Stimulated activated CD4-positive, alpha-beta T cell treated with anti-CD3 and anti-CD28 coated beads, TNF-alpha, amount 100 ng/mL, for 1 hour (primary cell): ENCODE measurements around the gene HEMK1.
A peak's percentile ranks its signal among the peaks of the same experiment; 100 is the strongest.

ENCODE experiments used
- DNase-seq, 3 donors: peaks; one replicate each; pipeline ENCODE4 v3.0.0-alpha.2; 2020; ENCODE audit warnings: low read depth in 3 of 3, low spot score in 1 of 3

HEMK1 gene

DNA sequence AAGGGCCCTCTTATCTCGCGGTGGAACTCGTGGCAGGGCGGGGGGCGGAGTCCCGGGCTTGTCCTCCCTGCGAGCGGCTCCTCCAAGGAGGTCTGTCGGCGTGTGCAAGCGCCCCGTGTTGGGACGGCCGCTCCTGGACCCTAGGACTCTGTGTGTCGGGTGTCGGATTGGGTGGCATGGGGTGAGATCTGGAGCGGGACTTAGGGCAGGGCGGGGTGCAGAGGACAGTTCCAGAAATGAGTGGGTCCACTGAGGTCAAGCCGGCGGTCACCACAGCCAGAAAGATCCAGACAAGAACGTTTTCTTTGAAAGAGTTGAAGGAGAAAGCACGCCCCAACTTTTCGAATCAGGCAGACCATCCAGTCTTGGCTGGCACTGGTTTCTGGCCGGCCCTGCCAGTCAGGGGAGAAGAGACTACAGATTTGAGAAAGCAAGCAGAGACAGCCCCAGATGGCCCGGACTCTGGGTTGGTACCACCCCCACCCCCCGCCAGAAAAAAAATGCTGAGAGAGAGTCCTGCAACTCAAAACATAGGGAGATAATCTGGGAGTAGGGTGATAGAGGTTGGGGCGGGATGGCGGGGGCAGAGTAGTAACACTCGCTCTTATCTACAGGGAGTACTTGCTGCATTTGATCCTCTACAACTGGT is 43.0 kb downstream of the HEMK1 start:
- DNase-seq, result no peak

DNA sequence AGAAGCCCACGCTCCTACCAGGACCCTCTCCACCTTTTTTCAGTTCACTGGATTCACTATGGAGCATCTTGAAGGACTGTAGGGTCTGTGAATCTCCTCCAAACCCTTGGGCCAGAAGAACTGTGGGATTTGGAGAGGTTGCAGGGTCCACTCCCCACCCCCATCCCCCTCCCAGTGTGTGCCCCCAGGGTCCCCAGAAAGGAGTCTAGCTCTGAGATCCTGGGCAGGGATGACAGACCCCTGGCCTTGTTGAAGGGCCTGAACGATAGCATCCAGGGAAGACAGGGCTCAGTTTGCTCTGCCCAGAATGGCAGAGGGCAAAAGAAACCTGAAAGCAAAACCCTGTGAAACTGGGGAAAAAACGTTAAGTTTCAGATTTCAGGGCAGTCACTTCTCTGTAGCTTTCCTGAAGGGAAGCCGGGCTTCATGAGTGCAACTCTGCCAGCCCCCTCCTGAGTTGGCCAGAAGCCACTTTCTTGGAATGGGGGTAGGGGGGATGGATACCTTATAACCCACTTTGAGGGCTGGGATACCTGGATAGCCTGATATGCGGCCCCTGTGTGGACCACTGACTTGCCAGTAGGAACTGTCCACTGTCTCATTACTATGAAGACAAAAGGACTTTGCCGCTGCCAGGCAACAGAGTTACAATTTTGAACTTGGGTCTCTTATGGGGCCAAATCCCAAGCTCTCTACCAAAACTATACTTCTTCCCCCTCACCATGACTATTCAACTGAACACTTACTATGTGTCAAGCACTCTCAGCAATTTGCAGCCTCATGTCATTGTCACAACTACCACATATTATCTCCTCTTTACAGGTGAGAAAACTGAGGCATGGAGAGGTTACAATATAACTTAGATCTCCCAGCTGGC is 43.9 kb downstream of the HEMK1 start:
- DNase-seq, result no peak

DNA sequence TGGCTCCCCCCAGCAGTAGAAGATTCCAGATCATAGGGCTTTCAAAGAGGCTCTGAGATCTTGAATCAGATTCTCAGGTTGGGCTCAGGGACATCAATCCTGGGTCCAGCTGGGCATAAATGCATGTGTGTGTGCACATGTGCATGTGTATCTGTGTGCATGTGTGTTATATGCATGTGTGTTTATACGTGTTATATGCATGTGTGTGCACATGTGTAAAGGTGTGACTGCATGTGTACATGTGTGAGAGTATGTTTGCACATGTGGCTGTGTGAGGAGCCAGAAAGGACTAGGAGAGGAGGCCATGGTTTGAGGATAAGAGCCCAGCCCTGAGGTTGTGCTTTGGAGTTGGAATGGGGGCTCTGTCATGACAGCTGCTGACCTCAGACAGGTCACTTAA is 45.9 kb downstream of the HEMK1 start:
- no peak for DNase-seq

DNA sequence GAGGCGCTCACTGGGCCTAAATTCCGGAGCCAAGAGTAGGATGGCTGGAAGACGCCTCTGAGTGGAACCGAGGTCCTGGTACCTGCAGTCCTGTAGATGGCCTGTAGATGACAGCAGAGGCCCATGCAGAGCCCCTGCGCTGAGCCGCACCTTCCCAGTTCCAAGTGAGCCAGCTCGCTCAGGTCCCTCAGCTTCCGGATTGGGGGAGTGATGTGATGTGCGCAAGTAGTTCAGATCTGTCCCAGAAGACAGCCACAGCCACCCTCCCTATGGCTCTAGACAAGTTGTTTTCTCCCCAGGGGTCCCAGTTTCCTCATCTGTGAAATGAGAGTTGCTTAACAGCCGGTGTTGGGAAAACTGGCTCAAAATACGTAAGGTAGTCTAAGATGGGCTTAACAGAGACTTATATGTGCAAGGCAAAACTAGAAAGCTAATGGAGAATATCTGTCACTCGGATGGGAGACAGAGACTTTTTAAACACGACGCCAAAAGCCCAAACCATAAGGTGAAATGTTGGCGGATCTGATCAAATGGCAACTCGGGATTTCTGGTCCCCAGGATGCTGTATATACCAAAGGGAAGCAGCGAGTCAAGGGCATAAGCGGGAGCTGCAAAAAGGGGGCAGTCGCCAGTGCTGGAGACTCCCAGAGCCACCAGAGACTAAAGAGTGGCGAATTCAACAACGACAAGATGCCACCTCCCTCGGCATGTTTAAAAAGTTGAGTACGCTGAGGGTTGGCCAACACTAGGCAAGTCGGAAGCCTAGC is 46.9 kb downstream of the HEMK1 start:
- DNase-seq, result peak; percentile 61 to 69 (median 65)

DNA sequence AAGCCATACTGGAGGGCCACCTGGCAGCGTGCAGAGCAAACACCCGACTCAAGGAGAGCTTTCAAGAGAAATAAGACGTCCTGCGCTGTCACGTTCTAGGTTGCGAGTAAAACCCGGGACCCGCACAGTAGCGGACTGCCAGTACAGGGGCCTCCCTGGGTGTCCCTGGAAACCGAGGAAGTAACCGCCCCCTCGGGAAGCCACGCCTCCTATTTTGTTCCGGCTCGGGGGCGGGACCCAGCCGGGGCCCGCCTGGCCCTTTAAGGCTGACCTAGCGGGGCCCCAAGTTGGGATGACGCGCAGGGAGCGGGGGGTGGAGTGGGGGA is 47.4 kb downstream of the HEMK1 start:
- DNase-seq, result peak; percentile 85 to 95 (median 86)

DNA sequence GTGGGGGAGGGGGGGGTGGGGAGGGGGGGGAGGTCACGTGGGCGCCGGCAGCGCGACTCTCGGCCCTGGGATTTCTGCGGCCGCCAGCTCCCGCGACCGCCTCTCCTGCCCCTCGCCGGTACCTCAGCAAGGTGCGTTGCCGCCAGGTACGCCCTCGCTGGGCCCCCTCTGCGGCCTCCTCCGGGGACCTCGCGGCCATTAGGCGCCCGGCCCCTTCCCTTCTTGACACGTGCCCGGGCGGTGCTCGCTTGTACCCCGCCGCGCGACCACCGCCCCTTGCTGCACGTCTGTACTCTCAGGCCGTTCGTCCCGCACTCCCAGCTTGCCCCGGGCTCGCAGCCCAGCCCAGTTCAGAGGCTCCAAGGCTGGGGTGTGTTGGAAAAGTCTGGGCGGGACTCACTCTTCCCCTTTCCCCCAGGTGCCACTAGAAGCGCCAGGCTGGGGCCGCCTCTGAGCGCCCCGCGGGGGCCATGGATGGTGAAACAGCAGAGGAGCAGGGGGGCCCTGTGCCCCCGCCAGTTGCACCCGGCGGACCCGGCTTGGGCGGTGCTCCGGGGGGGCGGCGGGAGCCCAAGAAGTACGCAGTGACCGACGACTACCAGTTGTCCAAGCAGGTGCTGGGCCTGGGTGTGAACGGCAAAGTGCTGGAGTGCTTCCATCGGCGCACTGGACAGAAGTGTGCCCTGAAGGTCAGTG is 47.9 kb downstream of the HEMK1 start, which contains the start of gene MAPKAPK3:
Gene MAPKAPK3, plus strand, starts transcription at position 56 of the 696 bp plus-strand sequence. Its CDS starts 415 bp downstream, at position 471.
- DNase-seq, result peak in 1 of 3 donors; percentile 33

DNA sequence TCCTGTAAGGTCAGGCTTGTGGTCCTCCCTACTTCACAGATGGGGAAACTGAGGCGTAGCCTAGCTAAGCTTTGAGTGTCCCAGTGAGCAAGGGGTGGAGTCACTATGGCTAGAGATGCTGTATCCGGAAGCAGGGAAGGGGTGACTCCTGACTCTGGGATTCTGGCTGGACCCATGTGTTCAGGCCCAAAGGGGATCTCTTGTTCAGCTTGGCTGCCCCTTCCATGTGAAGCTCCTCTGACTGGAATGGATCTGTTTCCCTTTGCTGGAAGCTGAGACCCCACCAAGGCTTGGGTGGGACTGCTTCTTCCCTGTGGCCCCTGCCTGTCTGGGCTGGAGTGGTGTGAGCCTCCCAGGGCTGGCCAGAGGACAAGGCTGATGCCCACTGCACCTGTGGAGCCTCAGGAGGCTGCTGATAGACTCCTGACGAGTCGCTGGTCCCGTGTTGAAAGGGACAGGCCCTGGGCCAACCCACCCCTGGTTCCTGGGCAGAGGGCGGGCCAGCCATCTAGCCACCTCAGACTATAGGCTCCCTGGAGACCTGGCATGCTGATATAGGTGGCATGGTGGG is 48.7 kb downstream of the HEMK1 start:
- DNase-seq, result no peak

DNA sequence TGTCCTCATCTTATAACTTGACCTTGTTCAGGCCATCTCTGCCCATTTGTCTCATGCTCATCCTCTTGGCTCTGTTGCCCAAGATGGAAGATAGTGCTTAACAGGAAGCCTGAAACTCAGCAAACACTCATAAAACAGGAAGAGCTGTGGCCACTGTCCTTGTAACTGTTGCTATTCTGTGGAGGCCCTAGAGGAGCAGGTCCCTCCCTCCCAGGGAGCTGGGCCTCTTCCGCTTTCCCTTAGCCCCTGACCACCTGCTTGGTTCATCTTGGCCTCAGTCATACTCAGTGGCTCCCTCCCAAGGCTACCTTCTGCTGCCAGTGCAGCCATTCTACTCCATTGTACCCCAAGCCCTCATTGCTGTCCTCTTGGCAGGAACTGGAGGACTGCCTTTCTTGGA is 51.1 kb downstream of the HEMK1 start:
- DNase-seq, result no peak

DNA sequence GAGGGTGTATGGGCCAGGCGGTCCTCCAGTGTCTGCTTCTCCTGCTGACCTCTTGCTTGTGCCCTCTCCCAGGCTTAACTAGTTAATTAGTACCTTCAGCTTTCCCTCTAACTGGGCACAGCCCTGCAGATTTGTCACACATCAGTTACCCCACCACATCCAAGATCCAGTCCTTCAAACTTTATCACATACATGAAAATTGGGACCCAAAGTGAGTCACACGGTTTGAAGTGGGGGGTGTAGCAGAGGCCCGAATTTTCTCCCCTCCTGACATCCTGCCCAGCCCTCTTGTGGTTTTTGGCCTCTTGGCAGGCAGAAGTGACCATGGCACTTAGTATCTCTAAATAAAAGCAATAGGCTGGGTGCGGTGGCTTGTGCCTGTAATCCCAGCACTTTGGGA is 51.5 kb downstream of the HEMK1 start:
- DNase-seq, result no peak

DNA sequence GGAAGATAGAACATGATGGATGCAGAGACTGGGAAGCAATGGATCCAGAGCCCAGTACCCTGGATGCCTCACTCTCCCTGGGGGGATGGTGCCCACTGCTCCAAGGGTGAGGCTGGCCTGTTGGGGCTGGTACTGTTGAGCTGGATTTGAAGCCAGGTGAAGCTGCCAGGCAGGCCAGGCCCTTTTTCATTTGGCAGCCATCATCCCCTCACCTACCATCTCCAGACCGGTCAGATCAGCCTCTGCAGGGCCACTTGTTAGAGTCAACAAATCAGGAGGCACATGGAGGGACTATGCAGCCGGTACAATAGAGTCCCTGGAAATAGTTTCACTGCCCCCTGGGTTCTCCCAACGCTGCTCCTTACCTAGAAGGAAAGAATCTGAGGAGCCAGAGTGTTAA is 53.6 kb downstream of the HEMK1 start:
- DNase-seq, result no peak

DNA sequence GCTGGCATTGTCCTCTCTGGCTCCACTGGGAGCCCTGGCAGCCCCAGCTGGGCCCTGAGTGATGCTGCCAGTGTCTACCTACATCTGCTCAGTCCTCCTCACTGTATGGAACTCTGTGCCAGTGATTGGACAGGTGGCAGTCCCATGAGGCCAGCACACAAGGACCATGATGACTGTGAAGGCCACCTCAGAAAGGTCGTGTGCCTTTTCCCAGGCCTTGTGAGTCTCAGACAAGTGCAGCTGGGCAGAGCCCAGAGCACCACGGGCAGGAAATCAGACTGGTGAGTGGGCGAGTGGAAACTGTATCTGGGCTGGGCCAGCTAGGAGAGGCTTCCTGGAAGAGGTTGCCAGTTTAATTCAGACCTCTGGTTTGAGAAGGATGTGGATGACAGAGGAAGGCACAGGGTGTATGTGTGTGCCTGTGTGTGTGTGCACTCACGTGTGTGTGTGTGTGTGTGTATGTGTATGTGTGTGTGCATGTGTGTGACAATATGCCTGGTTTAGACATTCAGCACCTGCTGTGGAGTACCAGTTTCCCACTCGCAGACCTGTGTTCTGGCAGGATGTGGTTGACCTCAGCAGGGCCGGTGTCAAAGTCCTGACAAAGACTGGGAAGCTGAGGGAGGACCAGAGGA is 54.6 kb downstream of the HEMK1 start:
- DNase-seq, result no peak

DNA sequence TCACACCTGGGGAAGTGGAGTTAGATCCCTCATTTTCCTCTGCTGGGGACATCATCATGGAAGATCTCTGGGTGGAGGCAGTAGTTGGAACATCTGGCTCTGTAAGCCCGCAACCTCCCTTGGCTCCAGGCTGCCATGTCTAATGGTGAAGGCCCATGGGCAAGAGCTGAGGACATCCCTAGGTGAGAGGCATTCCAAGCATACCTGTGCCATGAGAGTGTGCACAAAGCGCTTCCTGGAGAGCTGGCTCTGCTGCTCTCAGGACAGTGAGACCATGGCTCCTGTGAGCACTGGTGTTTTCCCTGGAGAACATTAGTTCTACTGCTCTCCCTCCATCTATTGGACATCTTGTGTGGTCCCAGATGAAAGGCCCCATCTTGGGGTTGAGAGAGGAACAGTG is 55.3 kb downstream of the HEMK1 start:
- DNase-seq, result no peak

DNA sequence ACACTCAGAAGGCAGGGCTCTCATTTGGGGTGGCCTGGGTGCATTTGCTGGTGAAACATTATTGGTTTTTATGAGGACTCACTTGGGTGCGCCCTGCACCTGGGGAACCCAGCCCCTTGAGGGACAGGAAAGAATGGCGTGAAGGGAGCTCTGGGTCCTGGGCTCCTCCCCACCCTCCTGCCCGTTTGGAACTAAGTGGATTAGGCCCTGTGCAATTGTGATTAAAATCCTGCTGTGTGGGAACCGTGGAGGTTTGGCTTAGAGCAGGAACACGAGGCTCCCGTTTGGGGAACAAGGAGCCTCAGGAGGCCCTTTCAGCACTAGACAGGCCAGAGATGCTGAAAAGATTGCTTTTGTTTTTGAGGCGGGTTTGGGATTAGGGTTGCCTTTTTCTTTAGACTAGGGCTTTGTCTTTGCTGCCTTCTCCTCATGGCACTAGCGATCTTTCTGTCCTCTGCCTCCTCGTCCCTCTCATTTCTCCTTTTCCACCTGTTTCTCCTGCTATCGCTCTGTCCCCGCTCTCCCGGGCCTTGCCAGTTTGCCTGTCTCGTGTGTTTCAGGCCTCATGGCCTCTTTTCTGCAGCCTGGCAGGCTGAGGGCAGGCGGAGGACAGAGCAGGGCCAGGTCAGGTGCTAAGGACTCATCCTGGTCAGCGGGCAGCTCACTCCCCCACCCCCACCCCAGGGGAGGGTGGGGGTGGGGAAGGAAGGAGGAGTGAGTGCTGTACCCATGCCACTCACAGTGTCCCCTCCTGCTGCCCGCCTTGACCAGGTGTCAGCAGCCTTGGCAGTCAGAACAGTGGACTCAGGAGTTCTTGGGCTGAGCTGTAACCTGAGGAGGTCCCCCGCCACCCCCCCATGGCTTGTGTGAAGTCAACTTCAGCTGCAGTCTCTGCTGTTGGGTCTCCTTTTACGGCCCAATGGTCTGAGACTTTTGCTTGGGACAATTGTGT is 56.2 kb downstream of the HEMK1 start:
- DNase-seq, result no peak

DNA sequence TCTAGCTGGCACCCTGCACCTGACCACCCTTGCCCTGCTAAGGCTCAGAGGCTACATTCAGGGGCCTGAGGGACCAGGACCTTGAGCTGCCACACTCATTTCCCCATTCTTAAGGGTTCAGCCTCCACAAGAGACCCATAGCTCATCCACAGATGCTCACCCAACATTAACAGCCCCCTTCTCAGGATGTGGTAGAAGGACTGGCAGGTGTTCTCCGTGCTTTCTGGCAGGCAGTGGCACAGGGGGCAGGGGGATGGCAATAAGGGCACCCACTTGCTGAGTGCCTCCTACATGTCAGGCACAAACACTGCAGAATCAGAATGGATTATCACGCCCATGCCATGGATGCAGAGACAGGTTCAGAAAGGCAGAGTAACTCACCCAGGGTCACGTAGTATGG is 57.1 kb downstream of the HEMK1 start:
- DNase-seq, result no peak

DNA sequence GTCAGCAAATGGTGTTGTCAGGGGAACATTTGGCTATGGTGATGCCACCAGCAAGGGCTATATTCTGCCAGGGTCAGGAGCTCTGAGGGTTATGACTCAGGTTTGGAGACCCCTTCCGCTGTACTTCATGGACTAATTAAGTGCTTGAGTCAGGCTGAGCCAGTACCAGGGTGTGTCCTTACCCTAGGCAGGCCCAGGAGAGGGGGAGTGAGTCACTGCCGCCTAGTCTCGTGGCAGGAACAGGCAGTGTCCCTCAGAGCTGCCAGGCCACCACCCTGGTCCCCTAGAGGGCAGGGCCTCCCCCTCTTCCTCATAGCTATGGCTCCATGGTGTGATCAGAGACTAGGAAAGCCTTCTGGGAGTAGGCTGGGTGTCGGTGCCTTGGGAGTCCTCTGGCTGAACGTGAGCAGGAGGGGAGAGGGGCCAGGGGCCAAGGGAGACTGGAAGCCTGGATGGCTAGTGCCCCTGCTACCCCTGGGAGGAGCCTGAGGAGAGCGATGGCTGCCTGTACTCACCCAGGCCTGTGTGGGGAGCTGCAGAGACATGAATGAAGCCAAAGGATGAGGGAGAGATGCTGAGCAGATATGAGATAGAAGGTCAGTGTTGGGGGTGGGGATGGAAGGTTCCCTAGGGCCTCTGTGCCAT is 58.2 kb downstream of the HEMK1 start:
- no peak for DNase-seq

DNA sequence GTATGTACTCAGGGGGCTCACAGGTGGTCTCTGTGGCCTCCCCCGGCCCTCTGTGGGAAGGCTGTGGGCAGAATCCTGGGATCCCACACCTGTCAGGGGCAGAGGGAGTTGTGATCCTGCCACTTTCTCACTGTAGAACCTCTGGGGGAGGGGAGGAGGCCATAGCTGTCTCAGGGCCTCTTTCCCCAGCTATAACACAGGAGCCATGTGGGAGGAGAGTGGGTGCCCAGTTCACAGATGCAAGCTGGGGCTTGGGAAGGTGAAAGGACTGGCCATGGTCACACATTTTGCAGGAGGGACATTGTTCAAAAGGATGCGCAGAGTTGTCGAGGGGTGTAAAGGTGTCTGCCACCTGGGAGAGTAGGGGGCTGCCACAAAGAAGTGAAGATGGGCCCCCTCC is 59.3 kb downstream of the HEMK1 start:
- no peak for DNase-seq

DNA sequence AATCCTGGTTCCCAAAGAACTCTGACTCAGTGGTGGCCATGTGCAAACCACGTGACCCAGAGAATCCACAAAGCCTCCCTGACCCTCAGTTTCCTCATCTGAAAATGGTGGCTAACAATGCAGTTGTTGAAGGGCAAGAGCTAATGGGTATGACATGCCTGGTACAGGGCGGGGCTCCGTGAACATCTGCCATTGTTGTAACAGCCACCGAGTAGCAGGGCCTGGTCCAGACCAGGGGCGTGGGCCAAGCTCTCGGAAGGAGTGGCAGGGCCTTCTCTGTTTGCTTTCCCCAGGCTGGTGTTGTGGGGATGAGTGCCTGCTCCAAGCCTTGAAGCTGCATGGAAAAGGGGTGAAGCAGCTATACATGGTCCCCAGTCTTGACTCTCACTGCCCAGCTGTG is 61.1 kb downstream of the HEMK1 start:
- DNase-seq, result no peak

DNA sequence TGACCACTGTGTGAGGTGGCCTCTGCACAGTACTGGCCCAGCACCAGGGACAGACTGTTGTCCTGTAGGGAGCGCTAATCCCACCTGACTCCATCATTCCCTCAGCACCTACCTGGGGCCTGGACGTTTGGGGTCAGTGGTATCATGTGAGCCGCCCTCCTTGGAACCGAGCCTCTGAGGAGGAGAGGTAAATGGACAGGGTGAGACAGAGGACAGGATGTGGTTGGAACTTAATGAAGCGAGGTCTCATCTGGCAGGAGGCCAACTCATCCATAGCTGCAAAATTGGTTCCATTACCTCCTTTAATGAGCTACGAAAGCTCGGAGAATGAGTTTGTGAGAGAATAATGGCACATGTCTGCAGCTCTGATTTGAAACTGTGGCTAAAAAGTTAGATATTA is 61.6 kb downstream of the HEMK1 start:
- no peak for DNase-seq

DNA sequence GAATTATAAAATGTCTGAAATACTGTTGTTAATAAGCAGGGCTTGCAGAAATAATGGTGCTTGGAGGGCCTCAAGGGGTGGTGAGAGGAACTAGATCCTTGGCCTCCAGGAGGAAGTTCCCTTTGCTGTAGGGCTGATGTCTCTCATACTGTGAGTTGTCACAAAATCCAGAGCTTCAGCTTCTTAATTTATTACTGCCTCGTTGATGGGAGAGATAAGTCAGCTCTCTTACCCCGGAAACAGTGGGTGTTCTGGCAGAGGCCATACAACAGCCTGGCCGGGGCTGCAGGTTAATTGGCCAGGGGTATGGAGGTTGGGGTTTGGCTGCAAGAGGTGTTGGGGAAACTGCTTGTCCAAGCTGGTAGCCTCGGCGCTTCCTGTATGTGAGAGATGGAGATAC is 63.1 kb downstream of the HEMK1 start:
- DNase-seq, result no peak
